HG02763 (cell line): ENCODE measurements around the gene NUDT22.

Experiments
- ATAC-seq: cut with Tn5 transposase; IDR thresholded peaks from one replicate; pipeline ENCODE4 v1.9.1; 2021; ENCODE audit warnings: mild to moderate bottlenecking, moderate library complexity; ENCODE audit not compliant: unreplicated experiment

The NUDT22 gene

GRCh38 chr11:64268893-64269539, 42.9 kb downstream of the NUDT22 start:
- peak; percentile 10 for ATAC-seq

GRCh38 chr11:64269540-64270220, 43.6 kb downstream of the NUDT22 start:
- peak; percentile 74 for ATAC-seq

- no peak for ATAC-seq
Observed at GRCh38 chr11:64275031-64275800, 49.1 kb downstream of the NUDT22 start.

- no peak for ATAC-seq
Observed at GRCh38 chr11:64275841-64276240, 49.8 kb downstream of the NUDT22 start.

GRCh38 chr11:64276653-64277431, 50.8 kb downstream of the NUDT22 start:
- ATAC-seq, result no peak

- no peak for ATAC-seq
Observed at GRCh38 chr11:64278576-64279190, 52.6 kb downstream of the NUDT22 start.
